Heart right ventricle (tissue), 16 donors: ENCODE results near the gene CARD11. TPM values are rescaled to one million over a fixed set of nuclear protein-coding genes. Genes with fewer than 3 reads are reported as not detected.

Experiments used
- ATAC-seq, 8 donors: fragments of 200-7000 bp; cut with Tn5 transposase; one replicate each; pipeline ENCODE4 v1.9.1; 2020; ENCODE audit warnings: mild to moderate bottlenecking in 8 of 8, moderate library complexity in 8 of 8, moderate number of reproducible peaks in 1 of 8
- DNase-seq, 2 donors: peaks; one replicate each; pipeline ENCODE4 v3.0.0-alpha.2; 2020
- H3K27ac ChIP-seq, 10 donors: fragments of 200-600 bp; sonication (generic) in 2 of 10; one replicate each; pipeline versions ENCODE4 v1.5.0 to v1.8.0; 2020 to 2022; ENCODE audit warnings: mild to moderate bottlenecking in 3 of 10
- H3K27me3 ChIP-seq, 7 donors: fragments of 200-600 bp; one replicate each; pipeline ENCODE4 v1.8.0; 2021 to 2022; ENCODE audit warnings: mild to moderate bottlenecking in 2 of 7
- H3K36me3 ChIP-seq, 9 donors: fragments of 200-600 bp; sonication (generic) in 1 of 9; one replicate each; pipeline versions ENCODE4 v1.5.0 to v1.8.0; 2020 to 2022; ENCODE audit warnings: mild to moderate bottlenecking in 2 of 9
- H3K4me1 ChIP-seq, 9 donors: fragments of 200-600 bp; sonication (generic) in 1 of 9; one replicate each; pipeline versions ENCODE4 v1.5.0 to v1.8.0; 2020 to 2022; ENCODE audit warnings: mild to moderate bottlenecking in 4 of 9
- H3K4me3 ChIP-seq, 10 donors: fragments of 200-600 bp; sonication (generic) in 2 of 10; one replicate each; pipeline versions ENCODE4 v1.5.0 to v1.8.0; 2020 to 2022; ENCODE audit warnings: mild to moderate bottlenecking in 7 of 10, moderate library complexity in 2 of 10
- H3K9me3 ChIP-seq, 11 donors: fragments of 200-600 bp in 10 of 11; sonication (generic) in 2 of 11; one replicate each; pipeline versions ENCODE4 v1.5.0 to v1.8.0; 2013 to 2022; ENCODE audit warnings: mild to moderate bottlenecking in 2 of 11, control low read depth in 1 of 11, moderate library complexity in 1 of 11
- WGBS, 2 donors: extraction: QIAGEN DNeasy Blood & Tissue Kit; methylation state at CpG; one replicate each; pipeline ENCODE4 v1.1.7; 2013; ENCODE audit warnings: inconsistent platforms in 1 of 2; 5-methylcytosine and 5-hydroxymethylcytosine counted together
- intact Hi-C, 10 donors: fragments of 100-400 bp; cut with DNase I; formaldehyde crosslinking; loops; one replicate each; pipeline versions ENCODE4 v1.11.1 to v1.14.2; 2022
- polyA plus RNA-seq, 2 donors: library from polyadenylated mRNA; stranded (reverse); fragments of 200-250 nt; gene quantifications; one replicate each; pipeline ENCODE4 v1.2.3, GENCODE V29; 2013
- total RNA-seq, 10 donors: library from RNA; stranded (reverse); fragmentation: NEBNext Ultra II Directional in 3 of 10; extraction: Animal tissue kit (Norgen Biotek cat#: 25700) in 3 of 10; gene quantifications; one replicate each; pipeline versions ENCODE4 v1.2.1 to v1.2.4, GENCODE V29; 2021 to 2023
- TF ChIP-seq, protein P1 (sequence below), 9 donors: fragments of 200-600 bp; sonication (generic) in 2 of 9; IDR thresholded peaks; one replicate each; pipeline versions ENCODE4 v1.5.0 to v1.8.0; 2021 to 2022; ENCODE audit warnings: antibody characterized with exemption in 9 of 9, mild to moderate bottlenecking in 5 of 9, moderate library complexity in 1 of 9
- donor health status: Arrhythmogenic right ventricular cardiomyopathy.
- donor health status: ischemic (EF 13 %, LVEDD 7.1; RV severe dilation, severe dysfunction).
- donor health status: healthy with polysubstance abuse.
- donor health status: DM: no; HTN: yes; CAD: no.
- donor health status: DM: no; HTN: no; CAD: no.
- donor health status: ischemic (EF 25% LVEDD 6.9; RV normal size, moderate dysfunction).
- donor health status: ischemic (EF 25% LVEDD 5.7; RV mildly dilated, moderate dysfunction).
- donor health status: healthy.
- donor health status: DM: yes; HTN: yes; CAD: no.
- donor health status: Ischemic cardiomyopathy.
- donor health status: ischemic (EF 35%, LVEDD 5.7; RV mildly dilated, moderate dysfunction).
- donor health status: nonischemic (EF 11% LVEDD 7.7; RV severe dilation, severe dysfunction).
- donor health status: DM: yes; HTN: yes; CAD: no.
- donor health status: PGD.
- donor health status: ischemic (EF 29% LVEDD 5.4; RV normal size, mild dysfunction).
- donor health status: nonischemic (EF 23%, LVEDD 6.1; RV moderate dilation, normal function).

CARD11 gene
- total and polyA plus RNA-seq, 12 donors: 0.14 to 1.7 (median 0.30) TPM; not detected in 1

DNA sequence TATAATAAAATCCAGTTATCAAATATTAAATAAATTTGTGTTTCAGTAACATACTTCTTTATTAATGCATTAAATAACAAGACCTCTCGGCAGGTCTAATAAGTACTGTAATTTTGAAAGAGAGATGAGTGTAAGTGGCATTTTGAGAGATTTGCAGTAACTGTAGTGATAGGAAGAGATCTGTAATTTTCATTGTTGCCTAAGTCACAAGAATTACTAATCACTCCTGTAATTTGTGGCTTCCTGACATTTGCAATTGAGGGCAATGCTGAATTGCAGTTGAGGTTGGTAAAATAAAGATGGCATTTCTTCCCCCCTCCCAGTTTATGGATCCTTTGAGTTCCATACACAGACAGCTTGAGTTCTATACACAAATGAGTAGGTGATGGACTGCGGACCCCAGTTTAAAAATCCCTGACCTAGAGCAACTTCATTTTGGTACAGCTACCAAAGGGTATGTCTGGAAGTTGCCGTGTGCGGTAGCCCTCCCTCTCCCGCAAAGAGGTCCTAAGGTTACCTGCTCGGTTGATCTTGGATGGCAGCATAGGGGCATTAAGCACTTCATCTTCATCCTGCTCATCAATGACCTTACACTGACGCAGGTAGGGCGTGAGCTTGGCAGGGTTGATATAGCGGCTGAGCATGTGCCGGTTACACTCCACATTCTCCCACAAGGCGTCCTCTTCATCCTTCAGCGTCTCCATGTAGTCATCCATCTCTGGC, 96.4 kb downstream of the CARD11 start:
- TF ChIP-seq, protein P1, sequence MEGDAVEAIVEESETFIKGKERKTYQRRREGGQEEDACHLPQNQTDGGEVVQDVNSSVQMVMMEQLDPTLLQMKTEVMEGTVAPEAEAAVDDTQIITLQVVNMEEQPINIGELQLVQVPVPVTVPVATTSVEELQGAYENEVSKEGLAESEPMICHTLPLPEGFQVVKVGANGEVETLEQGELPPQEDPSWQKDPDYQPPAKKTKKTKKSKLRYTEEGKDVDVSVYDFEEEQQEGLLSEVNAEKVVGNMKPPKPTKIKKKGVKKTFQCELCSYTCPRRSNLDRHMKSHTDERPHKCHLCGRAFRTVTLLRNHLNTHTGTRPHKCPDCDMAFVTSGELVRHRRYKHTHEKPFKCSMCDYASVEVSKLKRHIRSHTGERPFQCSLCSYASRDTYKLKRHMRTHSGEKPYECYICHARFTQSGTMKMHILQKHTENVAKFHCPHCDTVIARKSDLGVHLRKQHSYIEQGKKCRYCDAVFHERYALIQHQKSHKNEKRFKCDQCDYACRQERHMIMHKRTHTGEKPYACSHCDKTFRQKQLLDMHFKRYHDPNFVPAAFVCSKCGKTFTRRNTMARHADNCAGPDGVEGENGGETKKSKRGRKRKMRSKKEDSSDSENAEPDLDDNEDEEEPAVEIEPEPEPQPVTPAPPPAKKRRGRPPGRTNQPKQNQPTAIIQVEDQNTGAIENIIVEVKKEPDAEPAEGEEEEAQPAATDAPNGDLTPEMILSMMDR (IDR thresholded peaks at IDR 0.05): no peak
- no peak for ATAC-seq
- DNase-seq: no peak
- WGBS, 2 donors: 91 to 93% methylated on average over 12 of the region's 12 CpGs
- Histone ChIP-seq H3K27ac (no peak overlapping the region), H3K27me3 (peaks cover 0 to 5% (median 0%) of the 10 kb centered on the region in 7 donors), H3K9me3 (peaks cover 0 to 24% (median 0%) of the 10 kb centered on the region in 11 donors), H3K4me1 (peaks cover 0 to 24% (median 0%) of the 10 kb centered on the region in 9 donors), H3K36me3 (no peaks in the 10 kb centered on the region), H3K4me3 (no peak overlapping the region)
- intact Hi-C loops: no loop called here

DNA sequence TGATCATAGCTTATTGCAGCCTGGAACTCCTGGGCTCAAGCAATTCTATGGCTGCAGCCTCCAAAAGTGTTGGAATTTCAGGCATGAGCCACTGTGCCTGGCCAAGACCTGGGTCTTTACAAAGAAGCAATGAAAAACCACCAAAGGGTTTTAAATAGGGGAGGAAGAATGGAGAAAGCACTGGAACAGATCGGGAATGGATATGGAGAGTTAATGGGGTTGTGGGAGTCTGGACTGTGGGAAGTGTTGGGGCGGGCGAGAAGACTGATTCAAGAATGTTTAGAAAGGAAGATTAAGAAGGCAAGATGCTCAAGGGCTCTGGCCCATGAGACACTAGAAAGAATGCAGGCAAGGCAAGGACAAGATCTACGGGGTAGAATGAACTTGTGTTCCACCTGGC, 98.5 kb downstream of the CARD11 start:
- 84 to 88% methylated on average over 4 of the region's 4 CpGs for WGBS, 2 donors
- ATAC-seq (no peak), DNase-seq (no peak)
- Histone ChIP-seq H3K9me3 (peaks cover 0 to 18% (median 0%) of the 10 kb centered on the region in 11 donors), H3K36me3 (no peaks in the 10 kb centered on the region), H3K27me3 (peaks cover 0 to 11% (median 0%) of the 10 kb centered on the region in 7 donors), H3K27ac (no peak overlapping the region), H3K4me3 (no peak overlapping the region), H3K4me1 (peaks cover 0 to 9% (median 0%) of the 10 kb centered on the region in 9 donors)
- intact Hi-C loops: no loop called here
- TF ChIP-seq, protein P1 (IDR thresholded peaks at IDR 0.05): no peak

DNA sequence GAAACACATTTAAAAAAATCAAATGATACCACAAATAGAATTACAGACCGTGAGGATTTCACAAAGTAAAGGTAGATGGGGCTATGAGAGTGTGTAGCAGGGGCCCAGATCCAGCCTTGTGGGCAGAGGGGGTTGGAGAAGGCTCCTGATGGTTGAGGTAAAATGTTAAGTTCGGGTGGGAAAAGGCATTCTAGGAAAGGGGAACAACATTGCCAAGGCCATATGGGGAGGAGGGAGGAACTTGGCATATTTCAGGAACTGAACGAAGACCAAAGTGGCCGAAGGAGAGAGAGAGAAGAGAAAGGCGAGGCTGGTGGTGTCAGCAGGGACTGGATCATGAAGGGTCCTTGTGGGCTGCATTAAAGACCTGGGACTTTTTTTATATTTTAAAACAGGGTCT, 98.9 kb downstream of the CARD11 start:
- Histone ChIP-seq H3K27me3 (peaks cover 0 to 16% (median 1%) of the 10 kb centered on the region in 7 donors), H3K27ac (no peak overlapping the region), H3K36me3 (no peaks in the 10 kb centered on the region), H3K4me3 (no peak overlapping the region), H3K4me1 (peaks cover 0 to 6% (median 0%) of the 10 kb centered on the region in 9 donors), H3K9me3 (peaks cover 0 to 15% (median 0%) of the 10 kb centered on the region in 11 donors)
- 76 to 83% methylated on average over 5 of the region's 5 CpGs for WGBS, 2 donors
- intact Hi-C loops: no loop called here
- DNase-seq: no peak
- ATAC-seq: no peak
- TF ChIP-seq, protein P1 (IDR thresholded peaks at IDR 0.05): no peak

DNA sequence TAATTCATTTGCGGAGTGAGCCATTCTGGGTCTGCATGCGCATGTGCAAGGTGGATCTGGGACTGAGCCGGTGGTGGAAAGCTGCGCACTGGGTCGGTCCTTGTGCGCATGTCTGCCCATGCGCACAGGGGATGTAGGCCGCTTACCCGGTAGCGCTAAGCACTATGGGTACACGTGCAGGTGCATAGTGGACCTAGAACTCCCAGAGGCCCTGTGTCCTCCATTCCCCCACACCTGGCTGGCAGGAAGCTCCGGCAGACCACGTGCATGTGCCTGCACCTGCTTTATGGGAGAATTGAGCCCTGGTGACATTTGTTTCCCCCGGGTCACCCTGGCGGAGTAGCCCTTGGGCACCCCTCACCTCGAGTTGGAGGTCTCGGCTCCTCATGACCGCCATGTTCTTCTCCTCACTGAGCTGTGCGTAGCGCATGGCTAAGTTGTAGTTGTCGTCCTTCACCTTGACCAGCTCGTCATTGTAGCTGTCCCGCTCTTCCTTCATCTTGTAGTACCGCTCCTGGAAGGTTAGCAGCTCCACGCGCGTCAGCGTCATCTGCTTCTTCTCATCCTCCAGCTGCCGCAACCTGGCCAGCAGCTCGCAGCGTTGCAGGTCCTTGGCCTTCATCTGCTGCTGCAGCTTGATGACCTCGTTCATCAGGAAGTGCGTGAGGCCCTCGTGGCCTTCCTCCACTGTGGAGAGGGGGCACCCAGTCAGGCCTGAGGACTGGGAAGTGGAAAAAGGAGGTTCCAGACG, 99.6 kb downstream of the CARD11 start:
- peaks cover 0 to 8% (median 0%) of the 10 kb centered on the region in 11 donors for H3K9me3 ChIP-seq
- H3K27ac ChIP-seq: no peak overlapping the region
- H3K27me3 ChIP-seq: peaks cover 0 to 23% (median 6%) of the 10 kb centered on the region in 7 donors
- no peak for DNase-seq
- peaks cover 0 to 6% (median 0%) of the 10 kb centered on the region in 9 donors for H3K4me1 ChIP-seq
- ATAC-seq: no peak
- no peaks in the 10 kb centered on the region for H3K36me3 ChIP-seq
- no peak overlapping the region for H3K4me3 ChIP-seq
- WGBS, 2 donors: 88 to 91% methylated on average over 35 of the region's 35 CpGs
- intact Hi-C loops: no loop called here
- TF ChIP-seq, protein P1 (IDR thresholded peaks at IDR 0.05): no peak
